K562 (cell line): Measurements from ENCODE around the gene ARMH4. TPM values are rescaled to one million over a fixed set of nuclear protein-coding genes. Genes with fewer than 3 reads are reported as not detected.

ENCODE experiments used
- ATAC-seq: fragments of 200-7000 bp; cut with Tn5 transposase; 3 replicates; pipeline ENCODE4 v1.9.1; 2020; ENCODE audit warnings: moderate library complexity
- BruUV-seq: library from RNA; stranded (reverse); fragments of 400-500 nt; replicated peaks from 2 replicates; lab custom pipeline; 2021; lab: Mats Ljungman, UMichigan
- CTCF ChIA-PET: fragments of 300-600 bp; formaldehyde crosslinking; extraction: SDS; loops from one replicate; lab custom pipeline; 2021; ENCODE audit warnings: low intra/inter-chr PET ratio; lab: Yijun Ruan, JAX
- POLR2A ChIA-PET: fragments of 300-600, 350-650 bp; sonication (Branson Sonifier 250); formaldehyde crosslinking; extraction: SDS; loops from one replicate; lab custom pipeline; 2021; ENCODE audit warnings: antibody characterized with exemption, inconsistent platforms; lab: Yijun Ruan, JAX
- DNase-seq, 4 experiments: peaks; one replicate each; pipeline versions ENCODE4 v3.0.0 to v3.0.0-alpha.2; 2011 to 2018; ENCODE audit warnings: low spot score in 3 of 4, mixed read lengths in 3 of 4; ENCODE audit errors: extremely low read depth in 1 of 4
- FAIRE-seq: peaks from 2 replicates; lab custom pipeline; 2011; peaks lifted over from hg19 to GRCh38; lab: Jason Lieb, UNC
- H2AFZ ChIP-seq: 2 replicates; pipeline ENCODE4 v1.6.0; 2011; ENCODE audit warnings: low read depth, low read length, control low read depth, inconsistent platforms
- H3K27ac ChIP-seq: fragments of 200-600 bp; 3 replicates; pipeline ENCODE4 v1.8.0; 2011; ENCODE audit warnings: low read depth, mild to moderate bottlenecking, control low read depth, inconsistent platforms, low read length, moderate library complexity, mixed read lengths; ENCODE audit errors: extremely low read depth
- H3K27me3 ChIP-seq, 2 experiments: fragments of 300-600 bp in 1 of 2; 2 replicates in 1 of 2; 3 replicates in 1 of 2; pipeline versions ENCODE4 v1.6.0 to v1.8.0; 2011; ENCODE audit warnings: inconsistent platforms in 2 of 2, low read length in 2 of 2, mild to moderate bottlenecking in 1 of 2, mixed read lengths in 1 of 2, moderate library complexity in 1 of 2; ENCODE audit not compliant: control insufficient read depth in 2 of 2, insufficient read depth in 2 of 2
- H3K36me3 ChIP-seq: fragments of 300-600 bp; 3 replicates; pipeline ENCODE4 v1.8.0; 2011; ENCODE audit warnings: mild to moderate bottlenecking, low read length, inconsistent platforms; ENCODE audit not compliant: control insufficient read depth, insufficient read depth
- H3K4me1 ChIP-seq, 2 experiments: fragments of 200-600 bp in 1 of 2; replicated peaks in 1 of 2; 2 replicates in 1 of 2; 3 replicates in 1 of 2; pipeline versions ENCODE4 v1.5.1 to v1.8.0; 2011; ENCODE audit warnings: inconsistent platforms in 2 of 2, low read length in 2 of 2, mild to moderate bottlenecking in 1 of 2, mixed read lengths in 1 of 2, moderate library complexity in 1 of 2; ENCODE audit not compliant: control insufficient read depth in 2 of 2, insufficient read depth in 2 of 2
- H3K4me2 ChIP-seq: 2 replicates; pipeline ENCODE4 v1.6.1; 2011; ENCODE audit warnings: low read length, control low read depth, inconsistent platforms, mixed read lengths; ENCODE audit not compliant: insufficient read depth
- H3K4me3 ChIP-seq: fragments of 200-600 bp; sonication (generic), shearing (Covaris generic); 2 replicates; pipeline ENCODE4 v1.5.1; 2016; ENCODE audit warnings: control low read depth, inconsistent platforms
- H3K79me2 ChIP-seq: fragments of 200-600 bp; 3 replicates; pipeline ENCODE4 v1.8.0; 2011; ENCODE audit warnings: low read length, inconsistent platforms; ENCODE audit not compliant: control insufficient read depth, insufficient read depth
- H3K9ac ChIP-seq, 2 experiments: 2 replicates each; pipeline versions ENCODE4 v1.6.0 to v1.6.1; 2011; ENCODE audit warnings: low read depth in 2 of 2, low read length in 2 of 2, control low read depth in 1 of 2, inconsistent platforms in 1 of 2, mild to moderate bottlenecking in 1 of 2, mixed read lengths in 1 of 2; ENCODE audit not compliant: insufficient read depth in 1 of 2
- H3K9me1 ChIP-seq: one replicate; pipeline ENCODE4 v1.6.0; 2011; ENCODE audit warnings: inconsistent platforms, mild to moderate bottlenecking, low read length, moderate library complexity; ENCODE audit not compliant: control insufficient read depth, insufficient read depth
- H3K9me3 ChIP-seq: replicated peaks from 2 replicates; pipeline ENCODE4 v1.5.1; 2011; ENCODE audit warnings: low read depth, low read length, inconsistent platforms; ENCODE audit not compliant: control insufficient read depth, insufficient read depth
- H4K20me1 ChIP-seq: replicated peaks from 2 replicates; pipeline ENCODE4 v1.6.1; 2011; ENCODE audit warnings: low read length, inconsistent platforms, mixed read lengths; ENCODE audit not compliant: control insufficient read depth, insufficient read depth
- ARID3A ChIP-seq: IDR thresholded peaks from 2 replicates; pipeline ENCODE4 v1.6.1; 2012; ENCODE audit warnings: low read depth, low read length, improper control_type of control experiment, borderline replicate concordance
- BRD4 ChIP-seq: fragments of 200-600 bp; sonication (generic); IDR thresholded peaks from 2 replicates; pipeline ENCODE4 v1.6.1; 2017; ENCODE audit warnings: inconsistent platforms
- CCAR2 ChIP-seq: fragments of 200-400 bp; formaldehyde crosslinking; IDR thresholded peaks from 2 replicates; pipeline ENCODE4 v1.6.1; 2017; ENCODE audit warnings: mild to moderate bottlenecking, low read depth, low read length
- CCNT2 ChIP-seq: IDR thresholded peaks from 2 replicates; pipeline ENCODE4 v1.6.1; 2011; ENCODE audit warnings: borderline replicate concordance, low read depth, mild to moderate bottlenecking, moderate library complexity, mixed read lengths, low read length; ENCODE audit not compliant: insufficient read length; ENCODE audit errors: extremely low read depth
- CHCHD3 ChIP-seq: fragments of 250-450 bp; sonication (Bioruptor Pico); IDR thresholded peaks from 2 replicates; pipeline ENCODE4 v2.1.2; 2022; ENCODE audit warnings: mild to moderate bottlenecking
- LARP7 ChIP-seq: fragments of 450-650 bp; IDR thresholded peaks from 2 replicates; pipeline ENCODE4 v1.6.1; 2016
- SREBF2 ChIP-seq: sonication (generic); formaldehyde crosslinking; IDR thresholded peaks from 2 replicates; pipeline ENCODE4 v1.4.0; 2020; ENCODE audit warnings: mild to moderate bottlenecking, missing genetic modification reagents
- ZBTB5 ChIP-seq: fragments of 450-650 bp; IDR thresholded peaks from 2 replicates; pipeline ENCODE4 v1.6.1; 2017; ENCODE audit warnings: antibody characterized with exemption
- ZNF583 ChIP-seq: fragments of 250-450 bp; sonication (Bioruptor Pico); IDR thresholded peaks from 2 replicates; pipeline ENCODE4 v1.4.0; 2020
- ZSCAN32 ChIP-seq: fragments of 450-650 bp; formaldehyde crosslinking; IDR thresholded peaks from 2 replicates; pipeline ENCODE4 v1.4.0; 2020; ENCODE audit warnings: mild to moderate bottlenecking, moderate library complexity
- in situ Hi-C: fragments of 300-500 bp; cut with MboI; formaldehyde crosslinking; loops from 4 replicates; pipeline ENCODE4 v1.15.0; 2018; ENCODE audit warnings: inconsistent platforms, mixed read lengths
- intact Hi-C: fragments of 100-400 bp; cut with micrococcal nuclease; formaldehyde crosslinking; loops from 2 replicates; pipeline ENCODE4 v1.14.2; 2022
- polyA plus RNA-seq, 8 experiments: library from polyadenylated mRNA; depleted of rRNA in 4 of 8; stranded (reverse) in 5 of 8; unstranded in 3 of 8; fragments of >200 nt; fragmentation: Nextera tagmentation in 2 of 8; fragmentation: Illumina TruSeq in 1 of 8; extraction: Ambion mirVana in 2 of 8; extraction: Trizol in 1 of 8; gene quantifications; 2 replicates each; pipeline versions ENCODE4 v1.2.1 to v1.2.3, GENCODE V29; 2011 to 2014; ENCODE audit warnings: inconsistent platforms in 1 of 8, missing spikeins in 1 of 8
- total RNA-seq, 7 experiments: library from RNA; depleted of rRNA in 6 of 7; stranded (reverse); fragments of >200 nt in 6 of 7; fragmentation: Illumina TruSeq in 2 of 7; extraction: Trizol in 2 of 7; gene quantifications; 2 replicates each; pipeline versions ENCODE4 v1.2.1 to v1.2.3, GENCODE V29; 2011 to 2021; ENCODE audit warnings: low replicate concordance in 1 of 7

The ARMH4 gene
- total and polyA plus RNA-seq, 9 of the 15 experiments (the other 6 are each of a cell fraction or from before 2014, with no cell fraction given) = 0.06 to 0.98 (median 0.07) TPM; not detected in 2

GRCh38 chr14:58160561-58160960 lies 8.5 kb upstream of the ARMH4 start:
- Histone ChIP-seq H3K4me3 (no peak overlapping the region), H4K20me1 (no peaks in the 10 kb centered on the region), H3K4me2 (no peak overlapping the region), H3K4me1 (no peaks in the 10 kb centered on the region), H3K9me3 (no peaks in the 10 kb centered on the region; the same call in 1 of the 2 replicates), H3K27me3 (no peaks in the 10 kb centered on the region), H2AFZ (no peak overlapping the region), H3K79me2 (no peaks in the 10 kb centered on the region), H3K36me3 (no peaks in the 10 kb centered on the region), H3K27ac (no peak overlapping the region), H3K9ac (no peak overlapping the region), H3K9me1 (no peaks in the 10 kb centered on the region)
- intact Hi-C loops = no loop called here
- ChIA-PET CTCF (no interaction called here), POLR2A (no interaction called here)
- in situ Hi-C loops = no loop called here
- BruUV-seq = no TSS peak
- no peak for TF ChIP-seq CCNT2
- no peak for TF ChIP-seq ZBTB5
- TF ChIP-seq CCAR2 = no peak
- TF ChIP-seq ZNF583 = no peak
- no peak for TF ChIP-seq ARID3A
- no peak for TF ChIP-seq SREBF2 (CRISPR knock-in tag)
- no peak for TF ChIP-seq ZSCAN32
- no peak for TF ChIP-seq CHCHD3
- no peak for TF ChIP-seq LARP7
- no peak for TF ChIP-seq BRD4
- DNase-seq (no peak), FAIRE-seq (no peak), ATAC-seq (no peak)
